Motor neuron (in vitro differentiated cells): ENCODE data around the gene MOB3B. TPM values are rescaled to one million over a fixed set of nuclear protein-coding genes. Genes with fewer than 3 reads are reported as not detected.

Experiments used
- ATAC-seq, 8 experiments: fragments of 200-7000 bp; cut with Tn5 transposase; replicated peaks in 6 of 8; 2 replicates each; pipeline ENCODE4 v1.8.0; 2021; ENCODE audit warnings: mild to moderate bottlenecking in 8 of 8, moderate library complexity in 8 of 8
- H3K27ac ChIP-seq, 2 donors: fragments of 250-450 bp; sonication (Bioruptor Pico); 2 replicates each; pipeline ENCODE4 v1.9.0; 2021; ENCODE audit warnings: antibody characterized with exemption in 2 of 2, mild to moderate bottlenecking in 2 of 2, moderate library complexity in 1 of 2
- H3K4me1 ChIP-seq, 2 donors: fragments of 250-450 bp; sonication (Bioruptor Pico); replicated peaks in 1 of 2; 2 replicates each; pipeline ENCODE4 v1.6.1; 2021; ENCODE audit warnings: antibody characterized with exemption in 2 of 2, mild to moderate bottlenecking in 2 of 2, moderate library complexity in 1 of 2
- H3K4me3 ChIP-seq, 5 donors: fragments of 250-450 bp; sonication (Bioruptor Pico); 2 replicates each; pipeline ENCODE4 v1.9.0; 2021; ENCODE audit warnings: antibody characterized with exemption in 5 of 5, mild to moderate bottlenecking in 5 of 5, moderate library complexity in 4 of 5
- WGBS, 10 experiments: fragments of 450-650 bp; shearing (Covaris generic); methylation state at CpG; one replicate each; pipeline ENCODE4 v1.0.0; 2022; 5-methylcytosine and 5-hydroxymethylcytosine counted together
- in situ Hi-C, 9 experiments: fragments of 400-800 bp; cut with MboI; loops; one replicate each; pipeline ENCODE4 v1.15.0; 2021; ENCODE audit warnings: low sequenced_read_pairs in 9 of 9, low pct_unique_long_range_greater_than_20kb in 2 of 9; ENCODE audit not compliant: unreplicated experiment in 9 of 9
- total RNA-seq, 8 experiments: library from RNA; unstranded; fragments of 300-600 nt; gene quantifications; 2 replicates each; pipeline versions ENCODE4 v1.2.3 to v1.2.4, GENCODE V29; 2022

Gene MOB3B
- total RNA-seq, 8 experiments from 2014 or later: 3.7 to 13.4 (median 5.2) TPM

DNA sequence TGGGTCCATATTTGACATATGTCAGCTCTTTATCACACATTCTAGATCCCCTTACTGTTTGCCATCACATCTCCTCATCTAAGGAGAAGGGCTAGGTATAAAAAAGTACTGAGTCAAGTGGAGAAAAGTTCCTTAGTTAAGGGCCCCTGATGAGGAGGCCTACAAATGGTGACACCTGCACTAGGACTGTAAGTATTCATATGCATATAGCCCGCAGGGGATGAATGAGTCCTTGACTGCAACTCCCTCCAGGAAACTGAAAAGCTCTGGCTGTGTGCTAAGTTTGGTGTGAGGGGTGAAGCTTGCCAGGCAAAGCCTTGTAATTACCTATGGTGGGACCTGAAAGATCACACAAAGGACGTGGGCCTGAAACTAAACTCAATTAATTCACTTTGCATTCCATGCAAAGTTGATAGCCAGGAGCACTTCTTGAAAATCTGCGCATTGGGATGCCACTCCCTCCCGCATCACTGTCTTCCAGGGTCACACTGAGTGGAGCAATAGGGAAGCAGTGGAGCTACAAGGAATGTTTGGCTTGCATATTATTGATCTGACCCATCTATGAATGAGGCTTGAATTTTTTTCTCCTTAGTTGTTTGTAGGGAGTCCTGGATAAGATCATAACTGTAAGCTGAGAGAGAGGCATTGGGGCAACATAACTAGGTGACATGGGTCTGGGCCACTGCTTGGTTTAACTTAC lies 220.8 kb downstream of the MOB3B start:
- in situ Hi-C loops: no loop called here
- Histone ChIP-seq H3K4me1 (no peaks in the 10 kb centered on the region), H3K27ac (no peak overlapping the region), H3K4me3 (no peak overlapping the region)
- WGBS, 10 experiments: 0 to 100% (median 40%) methylated on average over 1 to 3 of the region's 4 CpGs; no CpG with 5 or more reads in 2 of the 10 experiments
- ATAC-seq: peak in 3 of 8 experiments; percentile 87 to 90 (median 89)

DNA sequence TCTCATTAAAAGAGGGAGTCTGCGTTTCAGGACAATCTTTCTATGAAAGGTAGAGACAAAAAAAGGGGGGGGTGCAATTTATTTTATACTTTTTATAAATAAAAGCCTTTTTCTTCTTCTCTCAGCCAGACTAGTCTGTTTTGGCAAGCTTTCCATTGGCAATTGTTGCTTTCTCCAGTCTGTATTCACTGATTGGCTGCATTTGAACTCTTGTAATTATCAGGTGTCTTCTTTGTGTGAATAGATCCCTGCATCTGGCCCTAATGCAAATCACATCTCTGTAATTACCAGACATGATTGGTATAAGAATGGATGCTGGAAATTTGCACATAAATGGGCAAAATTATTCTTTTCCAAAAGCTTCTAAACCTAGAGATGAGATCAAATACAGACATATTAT lies 225.1 kb downstream of the MOB3B start:
- in situ Hi-C loops: no loop called here
- WGBS, 10 experiments: 38 to 100% (median 87%) methylated on average over 1 of the region's 1 CpG
- Histone ChIP-seq H3K4me1 (no peaks in the 10 kb centered on the region), H3K4me3 (no peak overlapping the region), H3K27ac (no peak overlapping the region)
- ATAC-seq: no peak

DNA sequence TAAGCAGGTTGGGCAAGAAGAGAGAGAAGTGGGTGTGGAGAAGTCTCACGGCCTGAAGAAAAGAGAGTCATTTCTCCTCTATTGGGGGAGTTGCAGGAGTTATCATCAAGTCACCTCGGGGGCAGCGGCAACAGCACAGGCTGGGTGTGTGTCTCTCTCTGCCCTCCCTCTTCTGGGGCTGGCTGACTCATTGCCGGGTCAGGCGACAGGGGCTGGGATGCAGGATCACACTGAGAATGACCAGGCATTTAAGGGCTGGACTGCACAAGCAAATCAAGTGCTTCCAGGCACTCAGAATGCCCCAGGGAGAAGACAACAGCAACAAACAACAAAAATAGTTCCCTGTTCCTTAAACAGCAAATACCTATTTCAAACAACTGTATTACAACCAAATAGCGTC lies 226.4 kb downstream of the MOB3B start:
- Histone ChIP-seq H3K4me1 (no peaks in the 10 kb centered on the region), H3K4me3 (no peak overlapping the region), H3K27ac (no peak overlapping the region)
- in situ Hi-C loops: no loop called here
- WGBS, 10 experiments: 30 to 100% (median 62%) methylated on average over 1 to 4 of the region's 6 CpGs; no CpG with 5 or more reads in 2 of the 10 experiments
- ATAC-seq: peak; percentile 40 to 99 (median 80)

DNA sequence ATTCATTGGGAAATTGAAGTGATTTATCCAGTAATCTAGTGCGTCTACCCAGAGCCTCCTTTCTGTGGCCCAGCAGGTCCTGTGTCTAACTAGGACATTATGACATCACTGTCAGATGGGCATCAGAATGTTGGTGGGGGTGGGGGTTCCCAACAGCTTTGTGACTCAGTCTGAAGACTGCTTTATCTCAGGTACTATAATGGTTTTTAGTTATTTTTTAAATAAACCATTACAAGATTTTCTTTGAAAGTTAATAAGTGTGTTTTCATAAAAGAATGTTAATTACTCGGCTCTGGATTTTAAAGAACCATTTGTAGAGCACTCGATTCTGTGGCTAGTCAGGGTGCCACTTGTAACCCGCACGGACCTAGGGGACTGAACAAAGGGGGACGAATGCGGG lies 232.6 kb downstream of the MOB3B start, which contains the start of gene EQTN:
Gene EQTN (minus strand): TSS at position 101 of the 400 bp plus-strand sequence. CDS start 95 bp downstream, at position 6.
- no peak for ATAC-seq
- H3K4me3 ChIP-seq: no peak within 1 kb of the TSS
- H3K4me1 ChIP-seq: no peaks in the 10 kb centered on the region
- in situ Hi-C loops: loop anchor here in 1 of 9 experiments (25.0 kb wide), 1 partner anchor 260 kb away; no protein-coding TSS in a partner anchor
- H3K27ac ChIP-seq: no peak within 1 kb of the TSS
- WGBS, 10 experiments: 29 to 89% (median 73%) methylated on average over 2 to 7 of the region's 7 CpGs; no CpG with 5 or more reads in 1 of the 10 experiments

DNA sequence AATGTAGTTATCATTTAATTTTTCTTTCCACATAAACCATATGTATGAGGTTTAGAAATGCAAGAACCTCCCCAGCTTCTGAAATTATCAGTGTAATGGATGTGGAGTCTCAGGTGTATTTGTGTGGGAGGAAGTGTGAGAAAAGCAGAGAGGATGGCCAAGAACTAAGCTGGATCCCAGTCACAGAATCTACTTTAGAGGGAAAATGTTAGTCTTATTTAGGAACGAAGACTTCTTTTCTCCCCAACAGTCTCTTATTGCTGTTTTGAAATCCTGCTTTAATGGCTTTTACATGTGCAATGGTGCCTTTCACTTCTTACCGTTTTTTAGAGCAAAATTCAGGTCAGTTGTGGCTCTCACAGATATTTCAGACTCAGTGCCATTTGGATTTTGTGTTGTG lies 235.6 kb downstream of the MOB3B start:
- 0 to 100% (median 60%) methylated on average over 1 to 2 of the region's 2 CpGs; no CpG with 5 or more reads in 1 of the 10 experiments for WGBS, 10 experiments
- in situ Hi-C loops: loop anchor here in 1 of 9 experiments (25.0 kb wide), 1 partner anchor 257 kb away; no protein-coding TSS in a partner anchor
- no peak for ATAC-seq
- no peak overlapping the region for H3K27ac ChIP-seq
- no peak overlapping the region for H3K4me3 ChIP-seq
- H3K4me1 ChIP-seq: no peaks in the 10 kb centered on the region

DNA sequence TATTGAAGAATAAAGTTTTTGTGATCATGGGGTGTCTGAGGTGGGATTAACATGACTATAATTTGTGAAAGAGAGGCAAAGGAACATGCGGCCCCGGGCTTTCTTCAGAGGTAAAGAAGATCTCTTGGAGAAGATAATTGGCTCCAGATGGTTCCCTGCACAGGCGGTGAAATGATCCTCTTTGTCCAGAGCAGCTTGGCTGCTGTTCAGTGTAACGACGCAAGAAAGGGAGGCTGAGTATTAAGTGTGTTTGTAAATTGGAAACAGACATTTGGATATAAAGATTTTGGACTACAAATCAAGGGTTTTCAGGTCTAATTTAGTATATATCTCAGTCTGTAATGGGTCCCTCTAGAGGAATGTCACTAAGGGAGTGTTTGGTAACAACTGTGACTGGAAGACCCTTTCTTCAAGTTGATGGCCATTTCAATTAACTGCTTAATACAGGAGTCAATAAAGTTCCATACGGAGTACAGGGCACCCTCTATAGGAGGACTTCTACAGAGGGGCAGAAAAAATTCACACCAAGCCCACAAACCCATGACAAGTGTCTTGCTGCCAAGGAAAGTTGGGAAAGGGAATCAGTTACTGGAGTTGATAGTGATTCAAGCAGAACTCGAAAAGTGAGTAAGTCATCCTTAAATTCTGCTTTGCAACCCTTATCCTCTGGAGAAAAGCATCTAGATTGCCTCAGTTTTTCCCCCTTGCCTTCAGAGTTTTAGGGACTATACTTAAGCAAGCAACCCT lies 236.8 kb downstream of the MOB3B start:
- no peak overlapping the region for H3K27ac ChIP-seq
- ATAC-seq: peak in 3 of 8 experiments; percentile 56 to 97 (median 89)
- H3K4me3 ChIP-seq: no peak overlapping the region
- no peaks in the 10 kb centered on the region for H3K4me1 ChIP-seq
- in situ Hi-C loops: loop anchor here in 1 of 9 experiments (25.0 kb wide), 1 partner anchor 256 kb away; no protein-coding TSS in a partner anchor
- WGBS, 10 experiments: 10 to 91% (median 65%) methylated on average over 2 to 7 of the region's 7 CpGs

DNA sequence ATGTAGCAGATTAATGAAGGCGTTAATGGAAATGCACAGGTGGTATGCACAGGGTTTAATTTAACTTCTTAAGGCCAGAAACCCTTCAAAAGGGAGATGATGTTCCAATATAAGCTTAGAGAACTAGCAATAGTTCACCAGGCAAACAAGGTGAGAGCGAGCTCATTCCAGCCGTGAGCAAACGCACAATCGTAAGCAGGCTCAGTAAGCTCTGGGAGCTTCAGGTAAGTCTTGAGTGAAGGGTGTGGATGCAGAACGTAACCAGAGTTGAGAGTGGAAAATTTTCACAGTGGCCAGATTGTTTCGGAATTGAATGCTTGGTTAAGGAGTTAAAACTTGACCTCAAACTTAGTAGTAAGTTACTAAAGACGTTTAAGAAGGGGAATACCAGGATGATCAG lies 238.3 kb downstream of the MOB3B start:
- H3K4me1 ChIP-seq: no peaks in the 10 kb centered on the region
- H3K4me3 ChIP-seq: no peak overlapping the region
- no peak overlapping the region for H3K27ac ChIP-seq
- in situ Hi-C loops: loop anchor here in 1 of 9 experiments (25.0 kb wide), 1 partner anchor 254 kb away; no protein-coding TSS in a partner anchor
- WGBS, 10 experiments: 66 to 94% (median 88%) methylated on average over 2 to 8 of the region's 8 CpGs
- no peak for ATAC-seq

DNA sequence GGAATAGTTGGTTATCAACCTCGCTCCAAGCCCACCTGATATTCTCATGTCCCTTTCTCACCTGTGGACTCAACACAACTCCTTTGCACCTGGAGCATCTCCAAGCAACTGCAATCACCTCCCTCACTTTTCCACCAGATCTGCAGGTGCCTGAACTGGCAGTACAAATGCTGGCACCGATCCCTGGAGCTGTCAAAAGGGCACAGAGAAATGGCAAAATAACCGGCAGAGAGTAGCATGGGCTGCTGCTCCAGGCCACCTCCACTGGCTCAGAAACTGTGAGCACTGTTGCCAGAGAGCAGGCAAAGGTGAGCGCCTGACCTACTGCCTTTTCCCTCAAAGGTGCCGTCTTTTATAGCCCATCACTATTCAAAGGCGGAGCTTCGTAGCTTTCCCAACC lies 247.3 kb downstream of the MOB3B start:
- in situ Hi-C loops: loop anchor here in 1 of 9 experiments (25.0 kb wide), 1 partner anchor 245 kb away; no protein-coding TSS in a partner anchor
- H3K27ac ChIP-seq: no peak overlapping the region
- ATAC-seq: no peak
- H3K4me3 ChIP-seq: no peak overlapping the region
- whole genome bisulfite sequencing, 10 experiments: 60 to 100% (median 83%) methylated on average over 1 to 7 of the region's 7 CpGs; no CpG with 5 or more reads in 1 of the 10 experiments
- H3K4me1 ChIP-seq: no peaks in the 10 kb centered on the region

DNA sequence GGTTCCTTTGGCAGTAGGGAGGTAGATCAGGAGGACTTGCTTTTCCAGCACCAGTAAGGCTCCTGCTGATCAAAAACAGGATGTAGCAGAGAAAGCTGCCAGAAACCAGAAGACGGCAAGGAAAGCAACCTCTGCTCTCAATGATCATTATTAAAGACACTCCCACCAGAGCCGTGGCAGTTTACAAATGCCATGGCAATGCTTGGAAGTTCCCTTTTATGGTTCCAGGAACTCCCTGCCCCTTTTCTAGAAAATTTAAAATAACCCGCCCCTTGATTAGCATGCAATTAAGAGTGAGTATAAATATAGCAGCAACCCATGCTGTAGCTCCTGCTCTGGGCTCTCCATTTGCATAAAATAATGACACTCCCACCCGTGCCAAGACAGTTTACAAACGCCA lies 248.8 kb downstream of the MOB3B start:
- peak in 6 of 8 experiments; percentile 19 to 95 (median 66) for ATAC-seq
- WGBS, 10 experiments: 0 to 100% (median 76%) methylated on average over 1 to 5 of the region's 5 CpGs; no CpG with 5 or more reads in 1 of the 10 experiments
- no peak overlapping the region for H3K27ac ChIP-seq

DNA sequence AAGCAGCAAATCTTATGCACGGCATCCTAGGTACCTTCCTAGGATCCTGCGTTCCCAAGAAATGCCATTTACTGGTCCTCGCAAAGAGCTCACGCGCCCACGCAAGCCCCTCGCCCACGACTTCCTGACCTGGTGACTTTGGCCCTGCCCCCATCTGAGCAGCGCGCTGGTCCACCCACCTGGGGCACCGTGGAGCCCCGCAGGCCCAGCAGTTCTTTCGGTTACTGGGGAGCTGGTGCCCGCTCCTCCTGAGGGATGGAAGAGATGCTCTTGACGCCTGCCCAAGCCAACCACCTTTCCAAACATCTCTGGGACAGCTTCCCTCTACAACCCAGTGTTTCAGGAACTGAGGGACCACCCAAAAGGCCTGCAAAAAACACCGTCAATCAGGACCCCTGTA lies 249.4 kb downstream of the MOB3B start:
- Histone ChIP-seq H3K4me1 (no peaks in the 10 kb centered on the region), H3K27ac (no peak overlapping the region), H3K4me3 (no peak overlapping the region)
- 85 to 100% (median 98%) methylated on average over 1 to 12 of the region's 16 CpGs; no CpG with 5 or more reads in 4 of the 10 experiments for WGBS, 10 experiments
- no peak for ATAC-seq
- in situ Hi-C loops: loop anchor here in 1 of 9 experiments (25.0 kb wide), 1 partner anchor 243 kb away; no protein-coding TSS in a partner anchor

More for the DNA sequence above, 248.8 kb downstream of the MOB3B start:
- no peaks in the 10 kb centered on the region for H3K4me1 ChIP-seq
- H3K4me3 ChIP-seq: no peak overlapping the region
- in situ Hi-C loops: loop anchor here in 1 of 9 experiments (25.0 kb wide), 1 partner anchor 244 kb away; no protein-coding TSS in a partner anchor

DNA sequence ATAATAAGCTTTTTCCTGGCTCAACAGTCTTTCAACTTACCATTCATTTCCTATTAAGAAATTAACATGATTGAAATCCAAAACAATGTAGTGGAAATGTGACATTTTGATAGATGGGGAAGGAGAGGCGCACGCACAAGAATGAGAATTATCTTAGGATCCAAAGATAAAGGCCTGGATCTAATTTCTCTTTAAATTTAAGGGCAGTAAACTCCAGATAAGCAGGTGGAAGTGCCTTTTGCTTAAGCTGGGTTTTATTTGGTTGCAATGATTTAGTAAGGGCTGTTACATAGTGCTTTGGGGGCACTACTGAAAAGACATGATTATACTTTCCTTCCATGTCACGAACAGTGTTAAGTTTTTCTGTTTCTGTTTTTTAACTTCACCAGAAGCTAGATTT lies 250.0 kb downstream of the MOB3B start:
- in situ Hi-C loops: loop anchor here in 2 of 9 experiments (10.0 to 25.0 kb wide), 2 partner anchors 242 to 245 kb away; no protein-coding TSS in a partner anchor
- no peak overlapping the region for H3K4me3 ChIP-seq
- H3K4me1 ChIP-seq: no peaks in the 10 kb centered on the region
- 0 to 100% (median 89%) methylated on average over 1 to 3 of the region's 3 CpGs for WGBS, 10 experiments
- no peak for ATAC-seq
- H3K27ac ChIP-seq: no peak overlapping the region

DNA sequence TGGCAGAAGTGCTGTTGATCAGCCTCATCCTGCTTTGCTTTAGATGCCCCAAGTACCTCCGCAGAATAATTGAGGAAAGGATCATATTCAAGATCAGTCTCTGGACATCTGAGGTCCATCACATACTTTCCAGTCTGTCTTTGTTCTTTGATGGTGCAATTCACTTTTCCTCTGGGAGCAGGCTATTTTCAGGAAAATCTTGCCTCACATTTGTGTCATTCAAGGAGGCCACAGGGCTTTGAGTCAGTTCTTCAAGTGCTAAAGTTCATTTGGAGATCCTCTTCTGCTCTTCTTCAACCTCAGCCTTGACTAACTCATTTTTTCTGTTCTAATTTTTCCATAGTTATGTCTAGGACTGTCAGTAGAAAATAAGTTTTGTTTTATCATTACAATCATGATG lies 251.2 kb downstream of the MOB3B start:
- no peak overlapping the region for H3K4me3 ChIP-seq
- in situ Hi-C loops: loop anchor here in 2 of 9 experiments (10.0 to 25.0 kb wide), 2 partner anchors 241 to 244 kb away; no protein-coding TSS in a partner anchor
- H3K4me1 ChIP-seq: no peaks in the 10 kb centered on the region
- H3K27ac ChIP-seq: no peak overlapping the region
- no peak for ATAC-seq
- 14 to 100% (median 71%) methylated on average over 1 of the region's 1 CpG; no CpG with 5 or more reads in 2 of the 10 experiments for WGBS, 10 experiments
